HG03025 (cell line): ENCODE measurements around the gene LRRC4C.
"Not testable (repeated sequence)": the region's sequence is repeated elsewhere in the genome, so short reads cannot be mapped to it uniquely, and the experiment has no call there.

Experiments
- ATAC-seq: cut with Tn5 transposase; IDR thresholded peaks from one replicate; pipeline ENCODE4 v1.9.1; 2021; ENCODE audit warnings: mild to moderate bottlenecking, moderate library complexity; ENCODE audit not compliant: unreplicated experiment, low FRiP score

The LRRC4C gene

DNA sequence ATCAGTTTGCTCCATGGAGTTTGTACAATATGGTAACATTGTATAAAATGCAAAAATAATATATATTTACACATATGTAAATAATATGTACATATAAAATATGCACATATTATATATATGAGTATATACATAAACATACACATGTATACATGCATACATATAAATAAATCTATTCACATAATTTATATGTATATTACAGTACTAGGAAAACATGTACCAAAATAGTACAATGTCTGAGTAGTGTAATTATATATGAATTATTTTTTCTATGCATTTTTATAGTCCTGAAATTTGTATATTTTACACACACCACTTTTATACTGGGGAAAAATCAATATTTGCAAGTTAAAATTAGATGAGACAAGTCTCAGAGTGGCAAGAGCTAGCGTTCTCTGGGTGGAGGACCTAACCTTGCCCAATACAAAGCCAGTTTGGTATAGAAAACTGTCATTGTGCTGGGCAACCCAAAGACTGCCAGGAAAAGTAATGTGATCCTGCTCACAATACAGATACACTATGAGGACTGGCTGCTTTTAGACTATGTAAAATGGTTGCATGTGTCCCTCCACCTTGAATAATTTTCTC, 889.4 kb downstream of the LRRC4C start:
- ATAC-seq = no peak

DNA sequence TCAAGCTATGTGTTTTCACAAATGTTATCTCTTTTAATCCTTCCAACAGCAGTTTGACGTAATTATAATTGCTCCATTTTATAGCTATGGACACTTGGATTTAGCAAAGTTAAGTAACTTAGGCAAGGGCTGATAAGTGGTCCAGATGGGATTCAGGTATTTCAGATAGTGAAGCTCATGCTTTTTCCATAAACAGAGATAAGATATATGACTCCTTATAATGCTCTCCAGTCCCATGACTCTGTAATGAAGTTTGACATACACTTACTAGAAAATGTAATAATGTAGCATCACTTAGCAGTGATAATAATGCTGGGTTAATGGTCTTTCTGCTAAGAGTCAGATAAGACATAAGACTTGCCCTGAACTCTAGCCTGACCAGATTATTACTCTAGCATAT, 892.1 kb downstream of the LRRC4C start:
- ATAC-seq = no peak

DNA sequence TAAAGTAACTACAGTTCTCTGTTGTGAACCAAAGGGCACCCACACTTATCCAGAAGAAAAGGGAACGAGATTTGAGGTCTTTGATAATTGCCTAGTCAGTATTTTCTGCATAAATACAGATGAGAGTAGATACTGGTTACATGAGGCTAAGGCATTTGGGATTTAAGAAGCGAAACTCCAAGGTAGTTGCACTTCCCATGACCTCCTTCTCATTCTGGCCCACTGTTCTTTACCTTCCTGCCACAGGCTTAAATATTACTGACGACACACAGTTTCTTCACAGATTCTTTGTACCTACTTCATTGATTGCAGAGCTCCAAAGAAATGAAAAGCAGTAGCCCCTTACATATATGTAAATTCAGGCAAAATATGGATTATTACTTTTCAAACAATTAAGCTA, 915.3 kb downstream of the LRRC4C start:
- no peak for ATAC-seq

DNA sequence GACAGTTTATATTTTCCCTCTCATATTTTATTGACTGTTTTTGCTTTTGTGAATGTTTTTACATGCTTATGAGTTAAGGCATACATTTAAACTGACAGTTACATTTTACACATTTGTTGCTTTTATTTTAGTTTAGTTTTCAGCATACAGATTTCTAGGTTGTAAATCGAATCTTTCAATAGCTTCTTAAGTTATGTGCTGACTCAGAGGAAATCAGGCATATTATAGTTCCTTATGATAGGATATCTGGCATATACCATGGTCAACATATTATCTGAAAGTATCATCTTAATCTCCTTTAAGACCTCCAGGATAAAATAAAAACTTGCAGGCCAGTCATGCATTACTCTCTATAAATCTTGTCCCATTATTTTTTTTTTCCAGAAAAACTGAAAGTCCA, 916.6 kb downstream of the LRRC4C start:
- ATAC-seq = no peak

DNA sequence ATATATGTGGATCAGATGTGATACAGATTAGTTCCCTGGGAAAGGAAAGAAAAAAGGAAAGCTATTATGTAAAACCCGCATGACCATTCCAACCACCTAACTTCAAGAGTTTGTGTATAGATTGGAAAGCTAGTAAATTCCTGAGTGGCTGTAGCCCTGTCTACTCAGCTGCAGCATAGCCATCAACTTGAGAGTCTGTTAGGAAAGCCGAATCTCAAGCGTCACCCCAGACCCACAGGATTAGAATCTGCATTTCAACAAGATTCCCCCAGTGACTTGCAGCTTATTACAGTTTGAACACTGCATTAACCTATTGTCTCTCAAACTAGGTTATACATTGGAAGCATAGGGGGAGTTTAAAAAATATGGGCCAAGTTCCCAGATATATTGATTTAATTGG, 921.7 kb downstream of the LRRC4C start:
- no peak for ATAC-seq

GRCh38 chr11:40522080-40522479, 937.4 kb downstream of the LRRC4C start:
- ATAC-seq = not testable (repeated sequence)

DNA sequence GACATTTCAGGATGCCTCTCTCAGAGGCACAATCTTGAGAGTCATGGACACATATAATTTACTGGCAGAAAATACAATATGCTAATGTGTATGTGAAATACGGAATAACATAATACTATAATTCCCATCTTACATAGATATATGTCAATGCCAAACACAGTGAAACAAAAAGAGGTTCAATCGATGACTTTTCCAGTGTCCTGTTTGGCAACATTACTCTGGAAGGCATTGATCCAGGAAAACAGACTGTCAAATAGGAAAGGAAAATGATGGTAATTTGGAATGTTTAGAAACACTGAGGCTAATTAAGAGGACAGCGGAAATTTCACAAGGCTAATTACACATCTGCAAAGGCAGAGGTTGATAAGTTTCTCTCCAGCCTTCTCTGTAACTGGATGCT, 942.3 kb downstream of the LRRC4C start:
- ATAC-seq = no peak

- no peak for ATAC-seq
Measured at GRCh38 chr11:40514124-40514523, 945.3 kb downstream of the LRRC4C start.

GRCh38 chr11:40513281-40513680, 946.2 kb downstream of the LRRC4C start:
- no peak for ATAC-seq

GRCh38 chr11:40508303-40508702, 951.1 kb downstream of the LRRC4C start:
- no peak for ATAC-seq

GRCh38 chr11:40506226-40506625, 953.2 kb downstream of the LRRC4C start:
- ATAC-seq = no peak

DNA sequence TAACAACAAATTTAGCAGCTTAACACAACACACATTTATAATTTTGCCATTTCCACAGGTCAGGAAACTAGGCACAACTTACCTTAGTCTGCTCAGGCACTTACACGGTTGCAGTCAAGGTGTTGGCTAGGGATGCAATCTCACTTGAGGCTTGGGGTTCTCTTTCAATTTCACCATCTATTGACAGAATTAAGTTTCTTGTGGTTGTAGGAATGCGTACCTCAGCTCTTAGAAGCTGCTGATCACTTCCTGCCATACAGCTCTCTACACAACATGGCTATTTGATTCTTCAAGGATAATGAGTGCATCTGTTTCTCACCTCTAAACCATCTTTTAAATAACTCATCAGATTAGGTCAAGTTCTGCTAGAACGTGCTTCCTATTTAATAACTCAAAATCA, 968.1 kb downstream of the LRRC4C start:
- ATAC-seq = no peak

- ATAC-seq = no peak
Measured at GRCh38 chr11:40467771-40468170, 991.7 kb downstream of the LRRC4C start.

- ATAC-seq = no peak
Measured at GRCh38 chr11:40445391-40445790, 1014.1 kb downstream of the LRRC4C start.

DNA sequence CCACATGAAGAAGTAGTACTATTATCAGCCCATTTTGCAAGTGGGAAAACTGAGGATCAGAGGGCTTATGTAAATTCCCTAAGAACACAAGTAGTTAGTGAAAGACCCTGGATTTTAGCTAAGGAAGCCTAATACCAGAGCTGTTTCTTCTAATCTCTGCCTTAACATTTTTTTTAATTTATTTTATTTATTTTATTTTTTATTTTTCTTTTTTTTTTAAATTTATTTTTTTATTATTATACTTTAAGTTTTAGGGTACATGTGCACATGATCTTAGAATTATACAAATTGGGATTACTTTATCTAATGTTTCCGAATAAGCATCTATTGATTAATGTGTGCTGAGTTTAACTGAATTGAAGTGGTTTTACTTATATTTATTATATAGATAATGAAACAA, 1015.3 kb downstream of the LRRC4C start:
- ATAC-seq = no peak

GRCh38 chr11:40435344-40435743, 1024.1 kb downstream of the LRRC4C start:
- no peak for ATAC-seq

DNA sequence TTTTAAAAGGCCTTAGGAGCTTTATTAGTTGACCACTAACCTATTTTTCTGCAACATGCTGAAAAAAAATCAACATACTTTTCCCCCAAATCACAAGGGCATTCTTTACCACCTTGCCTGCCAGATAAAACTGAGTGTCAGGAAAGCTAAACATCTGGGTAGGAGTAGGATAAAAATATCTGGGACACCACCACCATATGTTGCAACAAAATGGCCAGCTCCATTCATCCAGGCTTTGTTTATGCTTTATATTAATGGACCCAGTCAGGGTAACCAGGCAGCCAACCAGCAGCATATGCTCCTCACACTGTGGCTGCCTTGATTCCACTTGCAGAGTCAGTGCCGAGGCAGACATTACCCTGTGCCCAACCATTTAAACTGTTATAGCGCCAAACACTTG, 1024.5 kb downstream of the LRRC4C start:
- ATAC-seq = no peak

DNA sequence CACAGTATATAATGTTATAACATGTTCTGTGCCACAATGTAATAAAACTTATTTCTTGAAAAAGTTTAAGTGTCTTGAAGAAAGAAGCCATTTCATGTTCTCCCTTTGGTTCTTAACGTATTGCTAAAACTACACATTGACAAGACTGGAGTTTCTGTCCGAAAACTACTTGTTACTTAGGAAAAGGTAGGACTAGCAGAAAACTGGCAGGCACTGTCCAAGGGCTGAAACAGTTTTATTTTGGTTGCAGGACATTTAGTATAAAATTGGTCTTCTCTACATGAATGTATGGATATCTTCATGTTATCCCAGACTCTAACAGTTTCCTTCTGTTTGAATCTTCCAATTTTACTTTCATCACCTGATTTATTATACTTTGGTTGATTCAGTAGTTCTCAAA, 1027.1 kb downstream of the LRRC4C start:
- ATAC-seq = no peak

- ATAC-seq = no peak
Measured at GRCh38 chr11:40425168-40425567, 1034.3 kb downstream of the LRRC4C start.

DNA sequence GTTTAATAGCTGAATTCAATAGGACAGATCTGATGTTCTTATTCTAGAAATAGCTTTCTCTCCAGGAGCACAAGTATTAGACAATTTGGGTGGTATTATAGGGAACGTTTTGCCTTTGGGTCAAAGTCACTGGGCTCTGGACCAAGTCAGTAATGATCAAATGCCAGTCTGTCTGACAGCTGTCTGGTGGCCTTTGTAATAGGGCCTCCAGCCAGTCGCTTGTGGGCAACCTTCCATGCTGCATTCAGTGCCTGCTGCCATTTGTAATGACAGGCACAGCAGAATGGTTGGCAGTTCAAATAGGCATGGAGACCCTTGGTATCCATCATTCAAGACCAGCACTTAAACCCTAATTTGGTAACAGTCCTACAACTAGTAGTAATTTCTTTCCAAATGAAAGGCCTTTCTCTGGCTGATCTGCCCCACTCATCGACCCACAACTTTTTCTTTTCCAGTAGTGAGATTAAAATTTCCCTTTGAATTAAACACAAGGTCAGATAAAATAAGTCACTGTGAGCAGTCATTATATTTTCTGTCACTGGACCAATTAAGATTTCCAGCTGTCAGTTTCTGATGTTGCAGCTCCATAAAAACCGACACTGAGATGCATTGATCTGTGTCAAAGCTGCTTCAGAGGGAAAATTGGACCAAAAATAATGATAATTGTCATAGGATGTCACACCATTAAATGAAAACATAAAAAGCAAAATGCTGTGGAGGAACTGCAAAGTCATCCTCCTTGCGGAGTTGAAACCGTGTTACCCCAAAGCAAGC, 1038.1 kb downstream of the LRRC4C start:
- no peak for ATAC-seq

DNA sequence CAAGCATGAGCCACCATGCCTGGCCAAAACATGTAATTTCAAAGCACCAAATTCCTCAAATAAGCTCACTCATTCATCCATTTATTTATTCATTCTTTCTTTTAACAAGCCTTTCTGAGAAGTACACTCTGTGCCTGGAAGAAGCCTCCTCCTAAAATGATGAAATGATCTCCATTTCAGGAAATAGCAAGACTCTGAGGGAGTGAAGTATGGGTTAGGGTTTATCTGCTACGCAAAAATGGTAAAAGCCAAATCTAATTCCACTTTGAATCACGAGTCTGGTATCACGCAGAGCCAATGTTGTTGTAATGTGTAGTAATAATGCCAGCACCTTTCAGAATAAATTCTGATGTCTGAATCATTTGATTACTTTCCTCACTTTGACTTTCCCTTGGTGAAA, 1041.8 kb downstream of the LRRC4C start:
- no peak for ATAC-seq

- no peak for ATAC-seq
Measured at GRCh38 chr11:40407355-40407754, 1052.1 kb downstream of the LRRC4C start.
